ENCODE measurements around the gene PSME3IP1. TPM values are rescaled to one million over a fixed set of nuclear protein-coding genes. Genes with fewer than 3 reads are reported as not detected.

Gene PSME3IP1
- polyA plus RNA-seq, 1 donor (not counting 4 experiments of a cell fraction or from before 2014, with no cell fraction given) = 75.7 TPM

- H3K4me2 ChIP-seq (ENCODE audit: control insufficient read depth, extremely low read depth, insufficient read depth, low read depth, low read length) = no peak overlapping the region
- H2AFZ ChIP-seq (ENCODE audit: control insufficient read depth, low read length) = no peak overlapping the region
- no peaks in the 10 kb centered on the region for H3K27me3 ChIP-seq (ENCODE audit: control insufficient read depth, extremely low read depth, insufficient read depth, low read length)
- no peaks in the 10 kb centered on the region for H3K9me1 ChIP-seq (ENCODE audit: control insufficient read depth, extremely low read depth, insufficient read depth, low read length)
- H3K36me3 ChIP-seq (ENCODE audit: control insufficient read depth in 2 of 2, extremely low read depth in 1 of 2, insufficient read depth in 2 of 2, low read length in 2 of 2) = peaks cover 0 to 1% of the 10 kb centered on the region in 2 experiments
- TF ChIP-seq, protein P1, sequence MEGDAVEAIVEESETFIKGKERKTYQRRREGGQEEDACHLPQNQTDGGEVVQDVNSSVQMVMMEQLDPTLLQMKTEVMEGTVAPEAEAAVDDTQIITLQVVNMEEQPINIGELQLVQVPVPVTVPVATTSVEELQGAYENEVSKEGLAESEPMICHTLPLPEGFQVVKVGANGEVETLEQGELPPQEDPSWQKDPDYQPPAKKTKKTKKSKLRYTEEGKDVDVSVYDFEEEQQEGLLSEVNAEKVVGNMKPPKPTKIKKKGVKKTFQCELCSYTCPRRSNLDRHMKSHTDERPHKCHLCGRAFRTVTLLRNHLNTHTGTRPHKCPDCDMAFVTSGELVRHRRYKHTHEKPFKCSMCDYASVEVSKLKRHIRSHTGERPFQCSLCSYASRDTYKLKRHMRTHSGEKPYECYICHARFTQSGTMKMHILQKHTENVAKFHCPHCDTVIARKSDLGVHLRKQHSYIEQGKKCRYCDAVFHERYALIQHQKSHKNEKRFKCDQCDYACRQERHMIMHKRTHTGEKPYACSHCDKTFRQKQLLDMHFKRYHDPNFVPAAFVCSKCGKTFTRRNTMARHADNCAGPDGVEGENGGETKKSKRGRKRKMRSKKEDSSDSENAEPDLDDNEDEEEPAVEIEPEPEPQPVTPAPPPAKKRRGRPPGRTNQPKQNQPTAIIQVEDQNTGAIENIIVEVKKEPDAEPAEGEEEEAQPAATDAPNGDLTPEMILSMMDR (optimal IDR thresholded peaks at IDR 0.05 in 1 of 3, IDR thresholded peaks at IDR 0.05 in 1 of 3, conservative IDR thresholded peaks at IDR 0.05 in 1 of 3; ENCODE audit: extremely low read depth in 1 of 3, insufficient read depth in 2 of 3, low read length in 3 of 3) = no peak
- TF ChIP-seq EZH2 (IDR thresholded peaks at IDR 0.05; ENCODE audit: low read length) = no peak
- dilution Hi-C loops (cut with MboI; ENCODE audit: extremely low pct_ligation_motif_present, low sequenced_read_pairs) = no loop called here
- no peaks in the 10 kb centered on the region for H3K9me3 ChIP-seq (ENCODE audit: control insufficient read depth, low read depth, low read length)
- H3K27ac ChIP-seq (ENCODE audit: control insufficient read depth, insufficient read depth, low read length) = no peak overlapping the region
- DNase-seq (ENCODE audit: low read depth, low spot score) (no peak), FAIRE-seq (no peak)
- peaks cover 10% of the 10 kb centered on the region for H3K4me1 ChIP-seq (ENCODE audit: control insufficient read depth, extremely low read depth, insufficient read depth, low read length)
- H3K9ac ChIP-seq (ENCODE audit: control insufficient read depth, extremely low read depth, insufficient read depth, low read length) = no peak overlapping the region
- H3K4me3 ChIP-seq (ENCODE audit: control insufficient read depth in 2 of 3, extremely low read depth in 1 of 3, insufficient read depth in 2 of 3, low read depth in 1 of 3, low read length in 3 of 3) = no peak overlapping the region
- no peaks in the 10 kb centered on the region for H4K20me1 ChIP-seq (ENCODE audit: control insufficient read depth, extremely low read depth, insufficient read depth, low read length)
- no peaks in the 10 kb centered on the region for H3K79me2 ChIP-seq (ENCODE audit: control insufficient read depth, insufficient read depth, low read length)
Measured at GRCh38 chr16:57137566-57138273, 48.1 kb downstream of the PSME3IP1 start.

DNA sequence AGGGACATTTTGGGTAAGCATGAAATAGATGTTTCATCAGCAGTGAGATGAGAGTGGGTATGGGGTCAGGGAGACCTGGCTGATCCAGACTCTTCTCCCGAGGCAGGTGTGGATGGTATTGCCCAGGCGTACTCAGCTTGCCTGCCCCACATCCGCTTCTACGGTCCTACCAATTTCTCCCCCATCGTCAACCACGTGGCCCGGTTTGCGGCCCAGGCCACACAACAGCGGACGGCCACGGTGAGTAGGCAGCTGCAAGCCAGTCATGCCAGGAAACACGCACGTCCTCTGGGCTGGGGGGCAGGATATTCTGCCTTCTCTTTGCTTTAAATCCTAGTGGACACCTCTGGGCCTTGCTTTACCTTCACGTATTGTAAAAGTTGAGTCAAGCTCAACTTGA is 48.8 kb downstream of the PSME3IP1 start:
- Histone ChIP-seq H3K4me2 (ENCODE audit: control insufficient read depth, extremely low read depth, insufficient read depth, low read depth, low read length) (no peak overlapping the region), H3K27ac (ENCODE audit: control insufficient read depth, insufficient read depth, low read length) (no peak overlapping the region), H3K27me3 (ENCODE audit: control insufficient read depth, extremely low read depth, insufficient read depth, low read length) (no peaks in the 10 kb centered on the region), H3K36me3 (ENCODE audit: control insufficient read depth in 2 of 2, extremely low read depth in 1 of 2, insufficient read depth in 2 of 2, low read length in 2 of 2) (peaks cover 0 to 1% of the 10 kb centered on the region in 2 experiments), H3K79me2 (ENCODE audit: control insufficient read depth, insufficient read depth, low read length) (no peaks in the 10 kb centered on the region), H3K4me1 (ENCODE audit: control insufficient read depth, extremely low read depth, insufficient read depth, low read length) (peaks cover 10% of the 10 kb centered on the region), H3K9ac (ENCODE audit: control insufficient read depth, extremely low read depth, insufficient read depth, low read length) (no peak overlapping the region), H4K20me1 (ENCODE audit: control insufficient read depth, extremely low read depth, insufficient read depth, low read length) (no peaks in the 10 kb centered on the region), H2AFZ (ENCODE audit: control insufficient read depth, low read length) (no peak overlapping the region), H3K9me3 (ENCODE audit: control insufficient read depth, low read depth, low read length) (no peaks in the 10 kb centered on the region), H3K4me3 (ENCODE audit: control insufficient read depth in 2 of 3, extremely low read depth in 1 of 3, insufficient read depth in 2 of 3, low read depth in 1 of 3, low read length in 3 of 3) (no peak overlapping the region), H3K9me1 (ENCODE audit: control insufficient read depth, extremely low read depth, insufficient read depth, low read length) (no peaks in the 10 kb centered on the region)
- dilution Hi-C loops (cut with MboI; ENCODE audit: extremely low pct_ligation_motif_present, low sequenced_read_pairs) = no loop called here
- FAIRE-seq = no peak
- DNase-seq (ENCODE audit: low read depth, low spot score) = no peak
- TF ChIP-seq, protein P1 (optimal IDR thresholded peaks at IDR 0.05 in 1 of 3, IDR thresholded peaks at IDR 0.05 in 1 of 3, conservative IDR thresholded peaks at IDR 0.05 in 1 of 3; ENCODE audit: extremely low read depth in 1 of 3, insufficient read depth in 2 of 3, low read length in 3 of 3) = no peak
- no peak for TF ChIP-seq EZH2 (IDR thresholded peaks at IDR 0.05; ENCODE audit: low read length)
